ENCODE measurements around the gene RERG.

The RERG gene

GRCh38 chr12:15172060-15172822, 49.0 kb downstream of the RERG start:
- Histone ChIP-seq H3K36me3 (ENCODE audit: control insufficient read depth, insufficient read depth, low read length) (no peaks in the 10 kb centered on the region), H3K27me3 (replicated peaks; ENCODE audit: control insufficient read depth, insufficient read depth, low read length) (no peaks in the 10 kb centered on the region), H3K4me3 (replicated peaks; ENCODE audit: low read depth, low read length) (no peak overlapping the region)
- TF ChIP-seq CTCF (IDR thresholded peaks at IDR 0.05; ENCODE audit: insufficient read depth, low read length, poor library complexity, severe bottlenecking), result no peak
- no peak for DNase-seq (ENCODE audit: extremely low read depth, insufficient read length)

GRCh38 chr12:15171012-15171655, 50.1 kb downstream of the RERG start:
- Histone ChIP-seq H3K27me3 (replicated peaks; ENCODE audit: control insufficient read depth, insufficient read depth, low read length) (no peaks in the 10 kb centered on the region), H3K4me3 (replicated peaks; ENCODE audit: low read depth, low read length) (no peak overlapping the region), H3K36me3 (ENCODE audit: control insufficient read depth, insufficient read depth, low read length) (no peaks in the 10 kb centered on the region)
- no peak for TF ChIP-seq CTCF (IDR thresholded peaks at IDR 0.05; ENCODE audit: insufficient read depth, low read length, poor library complexity, severe bottlenecking)
- DNase-seq (ENCODE audit: extremely low read depth, insufficient read length), result no peak

- no peak for DNase-seq (ENCODE audit: extremely low read depth, insufficient read length)
- H3K36me3 ChIP-seq (ENCODE audit: control insufficient read depth, insufficient read depth, low read length), result no peaks in the 10 kb centered on the region
- H3K4me3 ChIP-seq (replicated peaks; ENCODE audit: low read depth, low read length), result no peak overlapping the region
- no peaks in the 10 kb centered on the region; the same call in 1 of the 2 replicates for H3K27me3 ChIP-seq (replicated peaks; ENCODE audit: control insufficient read depth, insufficient read depth, low read length)
- TF ChIP-seq CTCF (IDR thresholded peaks at IDR 0.05; ENCODE audit: insufficient read depth, low read length, poor library complexity, severe bottlenecking), result no peak
These were observed 53.1 kb downstream of the RERG start for GRCh38 chr12:15168026-15168678.

GRCh38 chr12:15165012-15165659, 56.1 kb downstream of the RERG start:
- H3K27me3 ChIP-seq (replicated peaks; ENCODE audit: control insufficient read depth, insufficient read depth, low read length), result no peaks in the 10 kb centered on the region; the same call in 1 of the 2 replicates
- H3K36me3 ChIP-seq (ENCODE audit: control insufficient read depth, insufficient read depth, low read length), result no peaks in the 10 kb centered on the region
- DNase-seq (ENCODE audit: extremely low read depth, insufficient read length), result no peak
- TF ChIP-seq CTCF (IDR thresholded peaks at IDR 0.05; ENCODE audit: insufficient read depth, low read length, poor library complexity, severe bottlenecking), result no peak
- H3K4me3 ChIP-seq (replicated peaks; ENCODE audit: low read depth, low read length), result no peak overlapping the region

- DNase-seq (ENCODE audit: extremely low read depth, insufficient read length), result no peak
- H3K36me3 ChIP-seq (ENCODE audit: control insufficient read depth, insufficient read depth, low read length), result no peaks in the 10 kb centered on the region
- TF ChIP-seq CTCF (IDR thresholded peaks at IDR 0.05; ENCODE audit: insufficient read depth, low read length, poor library complexity, severe bottlenecking), result no peak
- no peak overlapping the region for H3K4me3 ChIP-seq (replicated peaks; ENCODE audit: low read depth, low read length)
- H3K27me3 ChIP-seq (replicated peaks; ENCODE audit: control insufficient read depth, insufficient read depth, low read length), result no peaks in the 10 kb centered on the region; the same call in 1 of the 2 replicates
These were observed 57.9 kb downstream of the RERG start for GRCh38 chr12:15163030-15163976.
